CD4-positive, CD25-positive, alpha-beta regulatory T cell (primary cell): ENCODE measurements around the gene GAN. TPM values are rescaled to one million over a fixed set of nuclear protein-coding genes. Genes with fewer than 3 reads are reported as not detected.

Experiments
- ATAC-seq, 2 donors: fragments of 150-1000 bp; cut with Tn5 transposase; one replicate each; pipeline ENCODE4 v1.10.0; 2021; ENCODE audit warnings: low read depth in 2 of 2, moderate number of reproducible peaks in 2 of 2, moderate library complexity in 1 of 2
- DNase-seq, 3 donors: peaks; one replicate each; pipeline versions ENCODE4 v3.0.0 to v3.0.0-alpha.2; 2012 to 2022; ENCODE audit warnings: mixed read lengths in 1 of 3
- H3K27ac ChIP-seq: one replicate; pipeline ENCODE4 v1.7.0; 2013; ENCODE audit warnings: mild to moderate bottlenecking, low read length; ENCODE audit not compliant: insufficient read depth, poor library complexity, severe bottlenecking
- H3K27me3 ChIP-seq: one replicate; pipeline ENCODE4 v1.7.0; 2013; ENCODE audit warnings: low read length; ENCODE audit not compliant: control insufficient read depth, insufficient read depth
- H3K36me3 ChIP-seq: one replicate; pipeline ENCODE4 v1.7.0; 2013; ENCODE audit warnings: mild to moderate bottlenecking, low read length, moderate library complexity; ENCODE audit not compliant: control insufficient read depth, insufficient read depth
- H3K4me1 ChIP-seq: 2 replicates; pipeline ENCODE4 v1.7.0; 2013; ENCODE audit warnings: mild to moderate bottlenecking, low read length; ENCODE audit not compliant: insufficient read depth, control insufficient read depth, poor library complexity, severe bottlenecking
- H3K4me3 ChIP-seq: one replicate; pipeline ENCODE4 v1.7.0; 2013; ENCODE audit warnings: low read depth, mild to moderate bottlenecking, low read length, moderate library complexity
- H3K9me3 ChIP-seq, 2 experiments: 1 replicate in 1 of 2; 2 replicates in 1 of 2; pipeline ENCODE4 v1.7.0; 2013; ENCODE audit warnings: low read length in 2 of 2, mild to moderate bottlenecking in 1 of 2, moderate library complexity in 1 of 2; ENCODE audit not compliant: control insufficient read depth in 2 of 2
- H3K27ac Mint-ChIP-seq, 3 donors: one replicate each; pipeline ENCODE4 v1.8.0; 2020 to 2022; ENCODE audit warnings: mild to moderate bottlenecking in 3 of 3, mixed read lengths in 3 of 3, moderate library complexity in 2 of 3
- H3K27me3 Mint-ChIP-seq: one replicate; pipeline ENCODE4 v1.8.0; 2022; ENCODE audit warnings: mild to moderate bottlenecking, mixed read lengths
- H3K36me3 Mint-ChIP-seq: one replicate; pipeline ENCODE4 v1.8.0; 2020; ENCODE audit warnings: mixed read lengths
- H3K4me1 Mint-ChIP-seq, 4 donors: one replicate each; pipeline ENCODE4 v1.8.0; 2020 to 2022; ENCODE audit warnings: mixed read lengths in 4 of 4, mild to moderate bottlenecking in 1 of 4
- H3K4me3 Mint-ChIP-seq, 4 donors: one replicate each; pipeline ENCODE4 v1.8.0; 2020 to 2022; ENCODE audit warnings: mild to moderate bottlenecking in 4 of 4, mixed read lengths in 4 of 4, moderate library complexity in 3 of 4
- H3K9me3 Mint-ChIP-seq, 7 donors: one replicate each; pipeline ENCODE4 v1.8.0; 2020 to 2022; ENCODE audit warnings: mixed read lengths in 7 of 7, mild to moderate bottlenecking in 3 of 7, moderate library complexity in 2 of 7
- polyA plus RNA-seq, 4 donors: library from polyadenylated mRNA; unstranded; fragments of 300-500 nt; fragmentation: Illumina TruSeq; gene quantifications; one replicate each; pipeline ENCODE4 v1.2.3, GENCODE V29; 2021
- total RNA-seq: library from RNA; stranded (reverse); gene quantifications from one replicate; pipeline ENCODE4 v1.2.3, GENCODE V29; 2022

The GAN gene
- total RNA-seq (14.0 TPM), polyA plus RNA-seq (1 to 10 TPM; 1.2 to 3.5 (median 2.0) TPM)

- Histone ChIP-seq H3K9me3 (no peaks in the 10 kb centered on the region), H3K27ac (peak within 1 kb of the TSS; percentile 72), H3K4me1 (peaks cover 22% of the 10 kb centered on the region), H3K36me3 (no peaks in the 10 kb centered on the region), H3K27me3 (no peaks in the 10 kb centered on the region), H3K4me3 (peak within 1 kb of the TSS; percentile 99)
- Mint-ChIP-seq H3K27me3 (peaks cover 4% of the 10 kb centered on the region), H3K4me3 (peak within 1 kb of the TSS; percentile 92 to 99 (median 98)), H3K4me1 (peaks cover 8 to 78% (median 52%) of the 10 kb centered on the region in 4 donors), H3K27ac (peak within 1 kb of the TSS; percentile 94 to 99 (median 98)), H3K36me3 (peaks cover 5% of the 10 kb centered on the region), H3K9me3 (no peaks in the 10 kb centered on the region)
- DNase-seq (peak; percentile 91 to 98 (median 93)), ATAC-seq (peak; percentile 97 to 99)
Observed at GRCh38 chr16:81314603-81315270, at the start of gene GAN. Gene GAN (plus strand): TSS chr16:81314962. CDS start chr16:81315114, 152 bp downstream.

- H3K27ac Mint-ChIP-seq: no peak overlapping the region
- peaks cover 0 to 4% (median 0%) of the 10 kb centered on the region in 4 donors for H3K4me1 Mint-ChIP-seq
- no peaks in the 10 kb centered on the region for H3K27me3 Mint-ChIP-seq
- H3K9me3 ChIP-seq: no peaks in the 10 kb centered on the region
- H3K36me3 Mint-ChIP-seq: no peaks in the 10 kb centered on the region
- DNase-seq (no peak), ATAC-seq (no peak)
- H3K27me3 ChIP-seq: no peaks in the 10 kb centered on the region
- H3K9me3 Mint-ChIP-seq: peaks cover 0 to 4% (median 0%) of the 10 kb centered on the region in 7 donors
- H3K27ac ChIP-seq: no peak overlapping the region
- H3K4me1 ChIP-seq: no peaks in the 10 kb centered on the region
- H3K4me3 Mint-ChIP-seq: no peak overlapping the region
- no peak overlapping the region for H3K4me3 ChIP-seq
- no peaks in the 10 kb centered on the region for H3K36me3 ChIP-seq
Observed at GRCh38 chr16:81265052-81265451, 49.7 kb upstream of the GAN start.

- Mint-ChIP-seq H3K4me3 (no peak overlapping the region), H3K9me3 (peaks cover 0 to 4% (median 0%) of the 10 kb centered on the region in 7 donors), H3K27ac (no peak overlapping the region), H3K27me3 (no peaks in the 10 kb centered on the region), H3K4me1 (peaks cover 0 to 3% (median 0%) of the 10 kb centered on the region in 4 donors), H3K36me3 (no peaks in the 10 kb centered on the region)
- Histone ChIP-seq H3K4me3 (no peak overlapping the region), H3K27ac (no peak overlapping the region), H3K27me3 (no peaks in the 10 kb centered on the region), H3K9me3 (no peaks in the 10 kb centered on the region), H3K4me1 (no peaks in the 10 kb centered on the region), H3K36me3 (no peaks in the 10 kb centered on the region)
- ATAC-seq (no peak), DNase-seq (no peak)
Observed at GRCh38 chr16:81265658-81266451, 48.9 kb upstream of the GAN start.

GRCh38 chr16:81266680-81267095, 48.1 kb upstream of the GAN start:
- peak in 1 of 3 donors; percentile 12 for DNase-seq

GRCh38 chr16:81268509-81268908, 46.3 kb upstream of the GAN start:
- Mint-ChIP-seq H3K36me3 (no peaks in the 10 kb centered on the region), H3K4me3 (no peak overlapping the region), H3K27ac (no peak overlapping the region), H3K4me1 (no peaks in the 10 kb centered on the region), H3K27me3 (no peaks in the 10 kb centered on the region), H3K9me3 (peaks cover 0 to 2% (median 0%) of the 10 kb centered on the region in 7 donors)
- H3K4me1 ChIP-seq: no peaks in the 10 kb centered on the region
- no peaks in the 10 kb centered on the region for H3K9me3 ChIP-seq
- no peak for ATAC-seq
- H3K27ac ChIP-seq: no peak overlapping the region
- no peaks in the 10 kb centered on the region for H3K36me3 ChIP-seq
- no peaks in the 10 kb centered on the region for H3K27me3 ChIP-seq
- no peak overlapping the region for H3K4me3 ChIP-seq
- no peak for DNase-seq

More at GRCh38 chr16:81266680-81267095, 48.1 kb upstream of the GAN start:
- no peaks in the 10 kb centered on the region for H3K27me3 Mint-ChIP-seq
- H3K27ac Mint-ChIP-seq: no peak overlapping the region
- no peak overlapping the region for H3K4me3 Mint-ChIP-seq
- Histone ChIP-seq H3K36me3 (no peaks in the 10 kb centered on the region), H3K9me3 (no peaks in the 10 kb centered on the region), H3K4me3 (no peak overlapping the region), H3K27me3 (no peaks in the 10 kb centered on the region), H3K4me1 (no peaks in the 10 kb centered on the region), H3K27ac (no peak overlapping the region)
- H3K36me3 Mint-ChIP-seq: no peaks in the 10 kb centered on the region
- H3K4me1 Mint-ChIP-seq: no peaks in the 10 kb centered on the region
- H3K9me3 Mint-ChIP-seq: peaks cover 0 to 3% (median 0%) of the 10 kb centered on the region in 7 donors
- no peak for ATAC-seq

GRCh38 chr16:81273223-81273950, 41.4 kb upstream of the GAN start:
- Histone ChIP-seq H3K27ac (no peak overlapping the region), H3K27me3 (no peaks in the 10 kb centered on the region), H3K4me1 (no peaks in the 10 kb centered on the region), H3K36me3 (no peaks in the 10 kb centered on the region), H3K9me3 (no peaks in the 10 kb centered on the region), H3K4me3 (no peak overlapping the region)
- Mint-ChIP-seq H3K27ac (no peak overlapping the region), H3K4me3 (no peak overlapping the region), H3K9me3 (peaks cover 0 to 3% (median 0%) of the 10 kb centered on the region in 7 donors), H3K4me1 (no peaks in the 10 kb centered on the region), H3K27me3 (peaks cover 7% of the 10 kb centered on the region), H3K36me3 (no peaks in the 10 kb centered on the region)
- DNase-seq (no peak), ATAC-seq (no peak)

- ATAC-seq (no peak), DNase-seq (no peak)
- H3K36me3 ChIP-seq: no peaks in the 10 kb centered on the region
- no peaks in the 10 kb centered on the region for H3K9me3 ChIP-seq
- no peaks in the 10 kb centered on the region for H3K27me3 ChIP-seq
- H3K4me3 Mint-ChIP-seq: no peak overlapping the region
- H3K4me3 ChIP-seq: no peak overlapping the region
- no peaks in the 10 kb centered on the region for H3K36me3 Mint-ChIP-seq
- H3K4me1 Mint-ChIP-seq: no peaks in the 10 kb centered on the region
- no peak overlapping the region for H3K27ac Mint-ChIP-seq
- peaks cover 9% of the 10 kb centered on the region for H3K27me3 Mint-ChIP-seq
- no peak overlapping the region for H3K27ac ChIP-seq
- peaks cover 0 to 3% (median 0%) of the 10 kb centered on the region in 7 donors for H3K9me3 Mint-ChIP-seq
- H3K4me1 ChIP-seq: no peaks in the 10 kb centered on the region
Observed at GRCh38 chr16:81275064-81275532, 39.7 kb upstream of the GAN start.
